Left lung (tissue), 10 donors: ENCODE measurements around the gene FGGY. TPM values are rescaled to one million over a fixed set of nuclear protein-coding genes. Genes with fewer than 3 reads are reported as not detected.
A peak's percentile ranks its signal among the peaks of the same experiment; 100 is the strongest.

ENCODE experiments used
- ATAC-seq: fragments of 200-7000 bp; cut with Tn5 transposase; one replicate; pipeline ENCODE4 v1.9.1; 2020; ENCODE audit warnings: moderate library complexity
- DNase-seq, 4 donors: peaks; one replicate each; pipeline ENCODE4 v3.0.0-alpha.2; 2013 to 2020
- H3K27ac ChIP-seq, 2 donors: fragments of 200-600 bp; sonication (generic) in 1 of 2; one replicate each; pipeline versions ENCODE4 v1.5.0 to v1.8.0; 2020 to 2021
- H3K27me3 ChIP-seq, 2 donors: fragments of 200-600 bp; sonication (generic) in 1 of 2; one replicate each; pipeline versions ENCODE4 v1.5.0 to v1.8.0; 2020 to 2021
- H3K36me3 ChIP-seq, 2 donors: fragments of 200-600 bp; sonication (generic) in 1 of 2; one replicate each; pipeline versions ENCODE4 v1.5.0 to v1.8.0; 2020 to 2021
- H3K4me1 ChIP-seq, 2 donors: fragments of 200-600 bp; one replicate each; pipeline ENCODE4 v1.8.0; 2021
- H3K4me3 ChIP-seq, 2 donors: fragments of 200-600 bp; sonication (generic) in 1 of 2; one replicate each; pipeline versions ENCODE4 v1.5.0 to v1.8.0; 2020 to 2021; ENCODE audit warnings: mild to moderate bottlenecking in 1 of 2
- H3K9me3 ChIP-seq, 2 donors: fragments of 200-600 bp; sonication (generic) in 1 of 2; one replicate each; pipeline versions ENCODE4 v1.5.0 to v1.8.0; 2020 to 2021
- intact Hi-C, 2 donors: fragments of 100-400 bp; cut with DNase I; formaldehyde crosslinking; loops; one replicate each; pipeline versions ENCODE4 v1.11.2 to v1.14.2; 2022
- polyA plus RNA-seq, 6 donors: library from polyadenylated mRNA; unstranded; fragments of 120-200 nt; gene quantifications; one replicate each; pipeline ENCODE4 v1.2.1, GENCODE V29; 2013; ENCODE audit not compliant: insufficient read length in 6 of 6
- total RNA-seq, 2 donors: library from RNA; stranded (reverse); fragmentation: NEBNext Ultra II Directional; extraction: Animal tissue kit (Norgen Biotek cat#: 25700); gene quantifications; one replicate each; pipeline ENCODE4 v1.2.1, GENCODE V29; 2021
- TF ChIP-seq, protein P1 (sequence below), 2 donors: fragments of 200-600 bp; sonication (generic) in 1 of 2; IDR thresholded peaks; one replicate each; pipeline versions ENCODE4 v1.5.0 to v1.8.0; 2021; ENCODE audit warnings: antibody characterized with exemption in 2 of 2
- donor health status: DM: no; HTN: yes; CAD: no.
- donor health status: DM: no; HTN: no; CAD: no.

Gene FGGY
- total and polyA plus RNA-seq, 8 donors, result 13.5 to 22.7 (median 18.4) TPM

DNA sequence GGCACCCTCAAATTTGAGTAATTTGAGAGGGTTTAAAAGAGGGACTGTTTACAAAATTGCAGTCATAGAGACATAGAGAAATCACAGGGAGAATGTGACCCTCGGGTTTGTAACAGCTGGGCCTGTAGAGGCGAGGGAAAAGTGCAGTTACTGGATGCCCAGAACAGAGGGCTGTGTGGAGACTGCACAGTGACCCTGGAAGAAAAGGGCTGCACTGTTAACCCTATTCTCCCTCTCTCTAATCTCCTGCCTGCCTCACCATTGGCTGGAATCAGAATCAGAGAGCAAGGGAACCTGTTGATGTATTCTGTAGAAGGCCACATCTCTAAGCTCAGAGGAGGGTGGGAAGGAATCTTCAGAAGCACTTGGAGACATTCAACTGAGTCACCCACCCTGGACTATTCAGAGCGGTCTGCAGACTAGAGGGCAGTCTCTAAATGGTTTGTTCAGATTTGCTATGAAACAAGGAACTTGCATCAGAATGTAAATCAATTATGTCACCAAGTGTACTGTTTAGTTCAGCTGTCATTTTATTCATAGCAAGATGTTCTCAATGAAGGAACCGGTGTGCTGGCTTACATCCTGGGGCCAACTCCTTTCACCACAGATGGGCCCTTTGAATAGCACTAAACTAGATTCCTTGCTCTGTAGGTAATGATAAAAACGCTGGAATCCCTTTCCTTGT lies 385.6 kb downstream of the FGGY start:
- Histone ChIP-seq H3K4me1 (peaks cover 9 to 33% of the 10 kb centered on the region in 2 donors), H3K27me3 (no peaks in the 10 kb centered on the region), H3K36me3 (no peaks in the 10 kb centered on the region), H3K4me3 (no peak overlapping the region), H3K27ac (no peak overlapping the region), H3K9me3 (no peaks in the 10 kb centered on the region)
- intact Hi-C loops, result no loop called here
- ATAC-seq (peak; percentile 50), DNase-seq (no peak)
- TF ChIP-seq, protein P1, sequence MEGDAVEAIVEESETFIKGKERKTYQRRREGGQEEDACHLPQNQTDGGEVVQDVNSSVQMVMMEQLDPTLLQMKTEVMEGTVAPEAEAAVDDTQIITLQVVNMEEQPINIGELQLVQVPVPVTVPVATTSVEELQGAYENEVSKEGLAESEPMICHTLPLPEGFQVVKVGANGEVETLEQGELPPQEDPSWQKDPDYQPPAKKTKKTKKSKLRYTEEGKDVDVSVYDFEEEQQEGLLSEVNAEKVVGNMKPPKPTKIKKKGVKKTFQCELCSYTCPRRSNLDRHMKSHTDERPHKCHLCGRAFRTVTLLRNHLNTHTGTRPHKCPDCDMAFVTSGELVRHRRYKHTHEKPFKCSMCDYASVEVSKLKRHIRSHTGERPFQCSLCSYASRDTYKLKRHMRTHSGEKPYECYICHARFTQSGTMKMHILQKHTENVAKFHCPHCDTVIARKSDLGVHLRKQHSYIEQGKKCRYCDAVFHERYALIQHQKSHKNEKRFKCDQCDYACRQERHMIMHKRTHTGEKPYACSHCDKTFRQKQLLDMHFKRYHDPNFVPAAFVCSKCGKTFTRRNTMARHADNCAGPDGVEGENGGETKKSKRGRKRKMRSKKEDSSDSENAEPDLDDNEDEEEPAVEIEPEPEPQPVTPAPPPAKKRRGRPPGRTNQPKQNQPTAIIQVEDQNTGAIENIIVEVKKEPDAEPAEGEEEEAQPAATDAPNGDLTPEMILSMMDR (IDR thresholded peaks at IDR 0.05), result no peak

DNA sequence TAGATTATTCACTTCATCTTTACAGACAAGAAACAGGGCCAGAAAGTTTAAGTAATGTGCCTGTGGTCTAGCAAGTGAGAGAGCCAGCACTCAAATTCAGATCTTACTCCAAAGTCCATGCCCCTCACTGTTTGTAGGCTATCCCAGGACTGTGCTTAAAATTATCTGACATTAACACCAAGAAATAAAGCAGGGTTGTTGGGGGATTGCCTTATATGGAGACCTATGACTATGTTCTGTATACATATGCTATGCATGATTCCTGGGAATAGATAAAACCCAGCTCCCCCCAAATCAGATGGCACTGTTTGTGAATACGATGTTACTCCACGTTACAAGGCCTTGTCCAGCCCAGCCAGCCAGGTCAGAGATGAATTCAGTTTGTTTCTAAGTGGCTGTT lies 386.3 kb downstream of the FGGY start:
- Histone ChIP-seq H3K9me3 (no peaks in the 10 kb centered on the region), H3K4me3 (no peak overlapping the region), H3K4me1 (peaks cover 9 to 26% of the 10 kb centered on the region in 2 donors), H3K36me3 (no peaks in the 10 kb centered on the region), H3K27ac (no peak overlapping the region), H3K27me3 (no peaks in the 10 kb centered on the region)
- intact Hi-C loops, result no loop called here
- ATAC-seq (no peak), DNase-seq (no peak)
- TF ChIP-seq, protein P1 (IDR thresholded peaks at IDR 0.05), result no peak

DNA sequence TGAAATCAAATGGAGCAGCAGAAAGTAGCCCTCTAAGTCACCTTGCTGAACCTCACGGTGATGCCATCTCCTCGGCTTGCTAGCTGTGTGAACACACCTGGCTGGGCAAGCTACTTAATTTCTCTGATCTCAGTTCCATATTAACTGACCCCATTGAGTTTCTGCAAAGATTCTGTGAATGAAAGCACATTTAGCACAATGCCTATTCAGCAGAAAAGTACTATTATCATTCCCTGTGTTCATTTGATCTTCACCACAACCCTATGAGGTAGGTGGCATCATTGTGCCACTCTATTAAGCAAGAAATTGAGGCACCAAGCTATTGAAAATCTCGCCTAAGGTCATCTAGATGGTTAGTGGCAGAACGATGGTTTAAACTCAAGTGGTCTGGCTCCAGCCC lies 387.8 kb downstream of the FGGY start:
- Histone ChIP-seq H3K27me3 (no peaks in the 10 kb centered on the region), H3K27ac (no peak overlapping the region), H3K4me3 (no peak overlapping the region), H3K36me3 (no peaks in the 10 kb centered on the region), H3K4me1 (peaks cover 0 to 21% of the 10 kb centered on the region in 2 donors), H3K9me3 (no peaks in the 10 kb centered on the region)
- ATAC-seq, result no peak
- TF ChIP-seq, protein P1 (IDR thresholded peaks at IDR 0.05), result no peak
- intact Hi-C loops, result no loop called here
- DNase-seq, result no peak

DNA sequence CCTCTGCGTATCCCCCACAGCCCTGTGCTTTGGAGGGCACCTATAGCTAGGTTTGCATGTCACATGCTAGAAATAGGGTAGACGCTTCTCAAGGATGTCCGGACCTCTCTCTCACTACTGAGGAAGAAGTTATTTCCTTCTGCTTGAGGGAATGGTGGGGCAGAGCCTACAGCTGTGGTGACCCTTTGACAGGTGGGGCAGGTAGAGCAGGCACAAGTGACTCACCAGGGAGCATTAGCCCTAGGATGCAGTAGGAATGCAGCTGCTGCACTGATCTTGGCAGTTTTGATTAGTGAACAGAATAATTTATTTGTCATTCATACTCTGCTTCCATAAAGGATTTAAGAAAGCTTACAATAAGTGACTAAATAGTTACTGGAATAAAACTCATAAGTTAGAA lies 388.2 kb downstream of the FGGY start:
- Histone ChIP-seq H3K4me1 (peaks cover 0 to 21% of the 10 kb centered on the region in 2 donors), H3K4me3 (no peak overlapping the region), H3K27me3 (no peaks in the 10 kb centered on the region), H3K36me3 (no peaks in the 10 kb centered on the region), H3K9me3 (no peaks in the 10 kb centered on the region), H3K27ac (no peak overlapping the region)
- no peak for ATAC-seq
- no peak for DNase-seq
- TF ChIP-seq, protein P1 (IDR thresholded peaks at IDR 0.05), result no peak
- intact Hi-C loops, result no loop called here

DNA sequence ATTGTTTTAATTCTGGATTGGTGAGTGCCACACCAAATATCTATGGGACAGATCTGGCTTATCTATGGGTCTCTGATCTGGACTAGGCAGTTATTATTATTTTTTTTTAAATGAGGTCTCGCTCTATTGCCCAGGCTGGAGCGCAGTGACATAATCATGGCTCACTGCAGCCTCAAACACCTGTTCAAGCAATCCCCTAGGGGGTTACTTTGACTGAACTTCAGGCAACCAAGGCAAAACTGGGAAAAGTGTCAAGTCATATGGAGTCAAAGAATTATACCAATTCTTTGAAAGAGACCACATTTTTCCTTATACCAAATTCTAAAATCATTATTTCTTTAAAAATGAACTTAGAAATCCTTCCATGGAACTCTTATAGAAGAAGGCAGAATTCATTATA lies 388.8 kb downstream of the FGGY start:
- H3K27me3 ChIP-seq, result no peaks in the 10 kb centered on the region
- no peak for ATAC-seq
- no peak overlapping the region for H3K27ac ChIP-seq
- H3K9me3 ChIP-seq, result no peaks in the 10 kb centered on the region
- no peak for DNase-seq
- H3K36me3 ChIP-seq, result no peaks in the 10 kb centered on the region
- TF ChIP-seq, protein P1 (IDR thresholded peaks at IDR 0.05), result no peak
- intact Hi-C loops, result no loop called here
- peaks cover 0 to 21% of the 10 kb centered on the region in 2 donors for H3K4me1 ChIP-seq
- H3K4me3 ChIP-seq, result no peak overlapping the region
